GM21367 (cell line): ENCODE results near the gene DNMT3L.
"Not testable (repeated sequence)": the region's sequence is repeated elsewhere in the genome, so short reads cannot be mapped to it uniquely, and the experiment has no call there.

Source experiments
- ATAC-seq: cut with Tn5 transposase; IDR thresholded peaks from one replicate; pipeline ENCODE4 v1.9.1; 2021; ENCODE audit not compliant: unreplicated experiment

Gene DNMT3L

DNA sequence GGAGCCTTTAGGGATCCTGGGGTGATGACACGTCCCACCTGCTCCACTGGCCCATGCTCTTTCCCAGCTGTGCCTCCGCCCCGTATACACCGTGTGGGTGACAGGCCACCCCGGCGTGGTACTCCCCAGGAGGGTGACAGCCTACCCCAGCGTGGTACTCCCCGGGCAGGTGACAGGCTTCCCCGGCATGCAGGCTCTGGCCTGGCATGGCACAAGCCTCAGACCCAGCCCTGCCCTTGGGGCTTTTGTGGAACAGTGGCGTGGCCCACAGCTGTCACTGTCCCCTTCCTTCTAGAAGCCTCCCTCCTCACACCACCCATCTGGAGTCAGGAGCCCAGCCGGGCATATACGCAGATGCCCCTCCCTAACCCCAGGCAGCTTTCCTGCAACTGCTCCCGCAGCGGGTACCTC lies 33.5 kb upstream of the DNMT3L start:
- ATAC-seq = no peak

DNA sequence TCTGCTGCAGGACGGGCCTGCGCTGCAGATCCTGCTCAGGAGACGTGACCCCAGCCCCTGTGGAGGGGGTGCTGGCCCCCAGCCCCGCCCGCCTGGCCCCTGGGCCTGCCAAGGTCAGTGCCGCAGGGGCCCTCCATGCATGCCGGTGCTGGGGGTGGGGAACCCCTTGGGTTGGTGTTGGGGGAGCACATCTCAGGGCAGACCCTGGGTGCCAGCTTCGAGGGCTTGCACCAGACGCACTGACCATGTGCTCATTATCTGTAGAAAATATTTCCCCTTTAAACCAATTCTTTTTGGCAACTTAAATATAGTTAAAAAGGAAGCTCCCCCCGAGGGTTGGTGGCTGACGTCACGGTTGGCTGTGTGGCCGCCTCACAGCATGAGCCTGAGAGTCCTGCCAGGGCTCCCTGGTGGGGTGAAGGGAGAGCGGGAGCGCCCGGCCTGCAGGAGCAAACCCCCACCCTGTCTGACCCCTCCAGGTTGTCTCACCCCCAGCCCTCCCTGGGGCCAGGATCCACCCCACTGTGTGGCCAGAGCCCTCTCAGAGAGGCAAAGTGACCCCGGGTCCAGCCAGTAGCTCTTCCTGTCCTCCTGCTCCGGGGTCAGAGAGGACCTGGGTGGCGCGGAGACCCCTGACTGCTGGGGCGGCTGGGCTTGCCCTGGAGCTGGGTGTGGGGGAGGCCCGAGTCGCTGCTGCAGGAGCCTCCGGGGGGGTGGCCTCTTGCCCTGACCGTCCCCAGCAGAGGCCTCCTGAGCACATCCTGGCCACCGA lies 32.9 kb upstream of the DNMT3L start:
- no peak for ATAC-seq

DNA sequence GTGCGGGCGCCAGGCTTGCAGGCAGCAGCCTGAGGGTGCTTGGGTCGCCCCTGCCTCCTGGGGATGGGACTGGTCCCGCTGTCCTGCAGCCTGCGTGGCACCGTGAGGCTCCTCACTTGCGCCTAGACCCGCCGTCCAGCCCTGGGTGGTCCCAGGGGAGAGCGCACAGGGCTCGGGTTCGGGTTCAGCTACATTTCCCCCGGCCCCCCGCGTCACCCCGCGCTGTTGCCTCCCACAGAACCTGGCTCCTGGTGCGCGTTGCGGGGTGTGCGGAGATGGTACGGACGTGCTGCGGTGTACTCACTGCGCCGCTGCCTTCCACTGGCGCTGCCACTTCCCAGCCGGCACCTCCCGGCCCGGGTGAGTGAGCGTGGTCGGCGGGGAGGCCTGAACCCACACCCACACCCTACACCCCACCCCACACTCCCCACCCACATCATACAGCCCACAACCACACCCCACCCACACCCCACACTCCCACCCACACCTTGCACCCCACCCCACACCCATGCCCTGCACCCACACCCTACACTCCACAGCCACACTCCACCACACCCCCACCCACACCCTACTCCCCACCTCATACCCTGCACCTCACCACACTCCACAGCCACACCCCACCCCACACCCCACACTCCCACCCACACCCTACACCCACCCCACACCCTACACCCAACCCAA lies 32.0 kb upstream of the DNMT3L start:
- ATAC-seq = no peak

DNA sequence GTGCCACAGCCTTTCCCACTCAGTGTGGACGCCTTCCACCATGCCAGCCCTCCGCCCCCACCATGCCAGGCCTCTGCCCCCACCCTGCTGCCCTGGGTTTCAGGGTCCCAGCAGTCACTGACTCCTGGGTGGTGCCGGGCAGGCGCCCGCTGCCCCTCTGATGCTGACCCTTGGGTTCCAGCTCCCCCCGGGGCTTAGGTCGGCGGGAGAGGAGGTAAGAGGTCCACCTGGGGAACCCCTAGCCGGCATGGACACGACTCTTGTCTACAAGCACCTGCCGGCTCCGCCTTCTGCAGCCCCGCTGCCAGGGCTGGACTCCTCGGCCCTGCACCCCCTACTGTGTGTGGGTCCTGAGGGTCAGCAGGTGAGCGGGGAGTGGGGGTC lies 31.1 kb upstream of the DNMT3L start:
- no peak for ATAC-seq

DNA sequence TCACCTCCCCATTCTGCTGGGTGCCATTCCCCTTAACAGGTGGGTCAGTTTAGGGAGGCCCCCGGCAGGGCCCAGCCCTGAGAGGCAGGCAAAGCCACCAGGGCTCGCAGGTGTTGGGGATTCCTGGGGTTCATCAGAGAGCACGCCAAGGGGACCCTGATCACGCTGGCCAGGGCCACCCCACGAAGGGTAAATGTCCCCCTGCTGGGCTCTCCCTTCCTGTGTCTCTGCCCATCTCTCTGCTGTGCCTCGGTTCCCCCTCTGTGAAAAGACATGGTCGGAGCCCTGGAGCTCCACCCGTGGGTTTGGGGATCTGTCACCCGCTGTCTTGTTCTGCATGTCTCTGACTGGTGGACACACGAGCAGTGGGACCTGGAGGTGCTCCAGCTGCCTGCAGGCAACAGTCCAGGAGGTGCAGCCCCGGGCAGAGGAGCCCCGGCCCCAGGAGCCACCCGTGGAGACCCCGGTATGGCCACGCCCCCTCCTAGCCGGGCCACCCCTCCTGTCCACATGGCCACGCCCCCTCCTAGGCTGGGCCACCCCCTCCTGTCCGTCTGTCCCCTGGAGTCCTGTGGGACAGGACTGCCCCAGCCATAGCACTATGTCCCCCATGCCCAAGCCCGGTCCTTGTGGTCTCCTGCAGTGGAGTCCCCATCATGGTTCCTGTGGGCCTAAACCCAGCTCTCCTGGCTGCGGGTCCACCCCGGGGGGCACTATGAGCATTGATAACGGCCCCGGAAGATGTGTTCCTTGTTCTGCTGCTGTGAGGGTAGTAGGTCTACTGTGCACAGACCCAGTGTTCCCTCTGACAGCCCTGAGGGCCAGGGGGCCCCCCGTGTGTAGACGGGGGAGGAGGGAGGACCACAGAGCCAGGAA lies 30.5 kb upstream of the DNMT3L start:
- no peak for ATAC-seq

DNA sequence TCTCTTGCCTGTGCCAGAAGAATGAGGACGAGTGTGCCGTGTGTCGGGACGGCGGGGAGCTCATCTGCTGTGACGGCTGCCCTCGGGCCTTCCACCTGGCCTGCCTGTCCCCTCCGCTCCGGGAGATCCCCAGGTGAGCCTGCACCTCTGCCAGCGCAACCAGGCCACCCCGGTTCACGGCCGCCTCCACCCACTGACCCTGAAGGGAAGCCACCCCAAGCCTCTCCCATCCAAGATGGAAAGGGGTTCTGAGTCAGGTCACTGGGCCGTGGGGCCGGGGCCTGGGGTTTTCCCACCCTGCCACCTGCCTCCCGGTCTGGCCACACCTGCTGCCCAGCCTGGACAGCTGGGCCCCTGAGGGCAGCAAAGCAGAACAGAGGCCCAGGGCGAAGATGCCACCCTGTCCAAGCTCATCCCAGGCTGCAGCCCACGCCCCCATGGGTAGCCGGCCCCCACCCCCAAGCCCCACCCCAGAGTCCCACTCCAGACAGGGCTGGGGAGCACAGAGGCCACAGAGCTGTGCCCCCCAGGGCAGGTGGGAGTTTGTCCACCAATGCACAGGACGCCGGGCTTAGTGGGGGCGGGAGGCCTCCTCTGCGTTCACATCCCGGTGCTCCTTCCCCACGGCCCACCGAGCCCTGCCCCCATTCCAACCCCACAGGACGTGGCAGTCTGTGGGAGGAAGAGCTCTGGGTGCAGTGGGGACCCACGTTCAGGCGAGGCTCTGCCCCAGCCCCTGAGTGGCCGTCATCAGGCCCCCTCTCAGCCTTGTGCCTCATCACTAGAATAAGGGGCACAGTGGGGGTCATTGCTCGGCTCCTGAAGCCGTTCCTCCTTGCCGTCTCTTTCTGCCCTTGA lies 29.6 kb upstream of the DNMT3L start:
- ATAC-seq = no peak

DNA sequence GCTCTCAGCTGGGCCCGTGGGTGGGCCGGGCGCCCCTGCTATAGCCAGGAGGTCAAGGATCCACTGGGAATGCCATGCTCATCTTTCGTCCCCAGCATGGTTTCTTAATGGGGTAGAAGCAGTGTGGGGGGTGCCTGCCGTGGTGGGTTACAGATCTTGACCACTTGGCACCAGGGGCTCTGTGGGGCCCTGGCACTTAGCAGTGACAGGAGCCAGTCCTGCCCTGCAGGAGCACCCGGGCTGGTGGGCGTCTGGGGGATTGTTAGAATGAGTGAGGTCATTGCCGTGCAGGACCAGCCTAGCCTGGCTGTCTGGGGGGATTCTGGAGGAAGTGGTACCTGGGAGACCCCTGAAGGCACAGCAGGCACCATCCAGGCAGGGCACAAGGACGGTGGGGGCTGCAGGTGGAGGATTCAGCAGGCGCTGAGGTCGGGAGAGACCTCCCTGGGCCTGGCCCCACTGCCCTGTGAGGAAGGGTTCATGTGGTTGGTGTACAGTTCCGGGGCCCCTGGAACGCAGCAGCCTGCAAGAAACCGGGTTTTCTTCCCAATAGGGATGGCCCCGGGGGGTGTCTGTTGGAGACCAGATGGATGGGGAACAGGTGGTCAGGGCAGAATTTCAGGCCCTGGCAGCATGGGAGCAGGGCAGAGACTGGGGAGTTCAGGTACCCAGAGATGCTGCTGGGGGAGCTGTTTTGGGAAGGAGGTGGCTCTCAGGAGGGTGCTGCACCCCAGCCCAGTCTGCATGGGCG lies 28.8 kb upstream of the DNMT3L start:
- ATAC-seq = no peak

DNA sequence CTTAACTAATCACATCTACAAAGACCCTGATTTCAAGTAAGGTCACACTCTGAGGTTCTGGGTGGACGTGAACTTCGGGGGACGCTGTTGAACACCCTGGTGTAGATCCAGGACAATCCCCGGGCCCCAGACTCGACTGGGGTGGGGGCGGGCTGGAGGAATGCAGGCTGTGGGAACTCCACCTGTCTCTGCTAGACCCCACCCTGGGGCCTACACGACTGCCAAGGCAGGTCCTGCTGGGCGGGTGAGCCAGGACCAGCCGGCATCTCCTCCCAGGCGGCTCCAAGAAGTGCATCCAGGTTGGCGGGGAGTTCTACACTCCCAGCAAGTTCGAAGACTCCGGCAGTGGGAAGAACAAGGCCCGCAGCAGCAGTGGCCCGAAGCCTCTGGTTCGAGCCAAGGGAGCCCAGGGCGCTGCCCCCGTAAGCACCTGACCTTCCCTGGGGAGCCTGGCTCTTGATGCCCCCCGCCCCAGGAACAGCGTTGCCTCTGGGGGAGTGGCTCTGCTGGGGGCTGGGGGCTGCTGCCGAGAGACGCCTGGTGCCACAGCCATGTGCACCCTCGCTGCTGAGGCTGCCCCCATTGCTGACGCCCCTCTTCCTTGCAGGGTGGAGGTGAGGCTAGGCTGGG lies 27.8 kb upstream of the DNMT3L start:
- no peak for ATAC-seq

DNA sequence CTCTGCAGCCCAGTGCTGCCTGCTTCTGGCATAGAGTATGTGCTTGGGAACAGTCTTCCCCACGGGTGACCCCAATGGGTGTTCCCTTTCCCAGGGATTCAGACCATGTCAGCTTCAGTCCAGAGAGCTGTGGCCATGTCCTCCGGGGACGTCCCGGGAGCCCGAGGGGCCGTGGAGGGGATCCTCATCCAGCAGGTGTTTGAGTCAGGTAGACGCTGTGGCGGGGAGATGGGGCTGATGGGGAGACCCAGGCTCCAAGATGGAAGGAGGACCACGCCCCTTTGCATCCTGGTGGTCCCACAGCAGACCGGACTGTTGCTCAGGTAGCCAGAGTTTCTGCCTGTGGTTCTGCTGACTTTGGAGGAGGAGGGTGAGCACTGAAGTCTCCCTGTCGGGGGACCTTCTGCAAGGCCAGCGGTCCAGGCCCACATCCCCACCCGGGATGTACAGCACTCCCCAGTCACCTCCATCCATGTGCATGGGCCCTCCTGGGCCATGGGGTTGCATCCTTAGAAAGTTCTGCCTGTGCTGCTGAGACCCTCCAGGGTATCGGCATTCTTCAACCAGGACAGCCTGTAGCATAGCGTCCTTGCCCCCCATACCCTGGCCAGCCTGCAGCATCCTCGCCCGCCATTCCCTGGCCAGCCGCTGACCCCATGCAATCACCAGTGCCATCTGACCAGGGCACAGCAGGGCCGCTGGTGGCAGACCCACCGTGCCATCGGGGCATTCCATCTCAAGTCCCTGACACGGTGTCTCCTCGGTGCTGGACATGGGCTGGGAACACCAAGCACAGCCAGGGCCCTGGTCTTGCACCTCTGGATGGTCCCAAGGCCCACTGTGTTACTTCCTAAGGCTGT lies 26.8 kb upstream of the DNMT3L start:
- ATAC-seq = no peak

DNA sequence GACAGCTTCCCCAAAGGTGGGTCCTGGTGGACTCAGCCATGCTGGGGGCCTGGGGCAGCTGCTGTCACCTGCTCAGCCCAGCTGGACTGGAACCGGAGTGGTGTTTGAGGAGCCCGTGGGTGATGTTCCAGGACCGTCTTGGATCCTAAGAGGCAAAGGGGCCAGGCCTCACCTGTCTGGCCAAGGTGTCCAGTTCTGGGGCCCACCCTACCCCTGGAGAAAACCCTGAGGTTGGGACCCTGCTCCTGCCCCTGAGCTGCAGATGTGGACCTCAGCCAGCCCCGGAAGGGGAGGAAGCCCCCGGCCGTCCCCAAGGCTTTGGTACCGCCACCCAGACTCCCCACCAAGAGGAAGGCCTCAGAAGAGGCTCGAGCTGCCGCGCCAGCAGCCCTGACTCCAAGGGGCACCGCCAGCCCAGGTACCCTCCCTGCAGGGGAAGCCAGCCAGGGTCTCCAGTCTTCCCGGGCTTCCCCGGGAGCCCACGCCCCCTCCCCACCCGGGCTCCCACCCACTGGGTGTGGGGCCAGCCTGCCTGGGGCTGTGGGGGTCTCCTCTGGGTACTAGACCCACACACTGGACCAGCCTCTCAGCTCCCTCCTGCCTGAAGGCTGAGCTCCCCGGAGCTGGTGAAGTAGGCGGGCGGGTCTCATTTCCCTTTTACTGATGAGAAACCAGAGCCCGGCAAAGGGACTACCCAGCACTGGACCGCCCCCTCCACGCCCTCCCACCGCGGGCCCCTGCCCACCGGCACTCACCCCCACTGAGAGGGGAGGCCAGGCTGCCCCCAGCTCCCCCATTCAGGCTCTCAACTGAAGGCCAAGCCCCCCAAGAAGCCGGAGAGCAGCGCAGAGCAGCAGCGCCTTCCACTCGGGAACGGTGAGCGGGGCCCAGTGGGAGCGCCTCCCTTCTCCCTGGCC lies 25.3 kb upstream of the DNMT3L start:
- no peak for ATAC-seq

DNA sequence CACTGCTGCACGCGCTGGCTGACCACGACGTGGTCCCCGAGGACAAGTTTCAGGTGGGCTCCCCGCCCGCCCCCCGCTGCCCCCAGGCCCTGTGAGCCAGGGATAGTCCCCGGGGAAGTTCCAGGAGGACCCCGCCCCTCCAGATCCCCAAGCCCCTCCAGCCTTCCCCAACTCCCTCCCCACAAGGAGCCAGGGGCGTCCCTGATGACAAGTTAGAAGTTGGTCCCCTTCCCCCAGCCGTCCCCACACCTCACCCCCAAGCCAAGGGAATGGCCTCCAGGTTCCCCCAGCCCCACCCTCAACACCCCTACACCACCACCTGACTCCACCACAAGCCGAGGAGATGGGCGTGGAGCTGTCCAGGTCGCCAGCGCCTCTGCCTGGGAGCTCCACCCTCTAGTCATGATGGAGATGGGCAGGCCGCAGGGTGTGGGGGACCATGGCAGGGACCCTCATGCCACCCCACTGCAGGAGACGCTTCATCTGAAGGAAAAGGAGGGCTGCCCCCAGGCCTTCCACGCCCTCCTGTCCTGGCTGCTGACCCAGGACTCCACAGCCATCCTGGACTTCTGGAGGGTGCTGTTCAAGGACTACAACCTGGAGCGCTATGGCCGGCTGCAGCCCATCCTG lies 24.5 kb upstream of the DNMT3L start:
- ATAC-seq = no peak

DNA sequence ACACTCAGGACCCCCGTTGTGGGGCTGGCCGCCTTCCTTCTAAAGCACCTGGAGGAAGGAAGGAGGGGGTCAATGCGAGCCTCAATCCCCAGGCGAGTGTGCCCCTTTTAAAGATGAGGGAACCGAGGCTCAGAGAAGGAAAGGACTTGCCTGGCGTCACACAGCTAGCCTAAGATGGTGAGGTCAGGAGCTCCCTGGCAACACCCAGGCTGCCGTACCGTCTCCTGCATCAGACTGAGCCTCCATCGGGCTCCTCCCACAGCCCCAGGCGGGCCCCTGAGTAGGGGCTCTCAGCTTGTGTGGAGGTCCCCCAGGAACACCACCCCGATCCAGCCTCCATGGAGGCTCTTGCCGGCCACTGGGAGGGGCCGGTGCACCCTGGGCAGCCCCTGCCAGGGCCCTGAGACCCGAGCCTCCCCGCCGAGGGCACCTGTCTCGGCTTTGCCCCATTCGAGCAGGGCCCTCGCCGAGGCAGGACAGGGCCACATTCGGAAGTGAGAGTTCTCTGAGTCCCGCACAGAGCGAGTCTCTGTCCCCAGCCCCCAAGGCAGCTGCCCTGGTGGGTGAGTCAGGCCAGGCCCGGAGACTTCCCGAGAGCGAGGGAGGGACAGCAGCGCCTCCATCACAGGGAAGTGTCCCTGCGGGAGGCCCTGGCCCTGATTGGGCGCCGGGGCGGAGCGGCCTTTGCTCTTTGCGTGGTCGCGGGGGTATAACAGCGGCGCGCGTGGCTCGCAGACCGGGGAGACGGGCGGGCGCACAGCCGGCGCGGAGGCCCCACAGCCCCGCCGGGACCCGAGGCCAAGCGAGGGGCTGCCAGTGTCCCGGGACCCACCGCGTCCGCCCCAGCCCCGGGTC lies 23.7 kb upstream of the DNMT3L start, which contains the start of gene AIRE:
AIRE (plus strand) TSS at position 739 of the 855 bp plus-strand sequence. CDS start 131 bp downstream, outside the sequence.
- no peak for ATAC-seq

DNA sequence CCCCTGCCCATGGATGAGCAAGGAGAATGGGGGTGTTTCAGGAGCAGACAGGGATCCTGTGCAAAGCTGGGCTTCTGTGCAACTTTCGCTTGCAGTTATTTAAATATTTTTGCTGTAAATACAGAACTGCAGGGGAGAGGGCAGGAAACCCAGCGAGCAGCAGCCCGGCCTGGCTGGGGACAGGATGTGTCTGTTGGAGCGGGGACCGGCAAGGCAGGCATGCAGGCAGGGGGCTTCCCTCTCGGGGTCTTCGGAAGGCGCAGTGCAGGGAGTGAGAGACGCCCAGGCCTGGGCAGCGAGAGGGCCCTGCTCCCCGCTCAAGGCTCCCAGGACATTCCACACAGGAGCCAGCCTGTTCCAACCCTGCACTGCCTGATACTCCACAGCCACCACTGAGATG lies 22.3 kb upstream of the DNMT3L start:
- ATAC-seq = no peak

DNA sequence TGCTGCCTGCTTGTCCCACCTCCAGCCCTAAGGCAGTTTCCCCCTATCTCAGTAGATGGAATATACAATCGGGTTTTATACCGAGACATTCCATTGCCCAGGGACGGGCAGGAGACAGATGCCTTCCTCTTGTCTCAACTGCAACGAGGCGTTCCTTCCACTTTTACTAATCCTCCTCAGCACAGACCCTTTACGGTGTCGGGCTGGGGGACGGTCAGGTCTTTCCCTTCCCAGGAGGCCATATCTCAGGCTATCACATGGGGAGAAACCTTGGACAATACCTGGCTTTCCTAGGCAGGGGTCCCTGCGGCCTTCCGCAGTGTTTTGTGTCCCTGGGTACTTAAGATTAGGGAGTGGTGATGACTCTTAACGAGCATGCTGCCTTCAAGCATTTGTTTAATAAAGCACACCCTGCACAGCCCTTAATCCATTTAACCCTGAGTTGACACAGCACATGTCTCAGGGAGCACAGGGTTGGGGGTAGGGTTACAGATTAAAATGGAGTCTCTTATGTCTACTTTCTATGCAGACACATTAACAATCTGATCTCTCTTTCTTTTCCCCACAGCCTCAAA lies 21.6 kb upstream of the DNMT3L start:
- ATAC-seq = not testable (repeated sequence)

DNA sequence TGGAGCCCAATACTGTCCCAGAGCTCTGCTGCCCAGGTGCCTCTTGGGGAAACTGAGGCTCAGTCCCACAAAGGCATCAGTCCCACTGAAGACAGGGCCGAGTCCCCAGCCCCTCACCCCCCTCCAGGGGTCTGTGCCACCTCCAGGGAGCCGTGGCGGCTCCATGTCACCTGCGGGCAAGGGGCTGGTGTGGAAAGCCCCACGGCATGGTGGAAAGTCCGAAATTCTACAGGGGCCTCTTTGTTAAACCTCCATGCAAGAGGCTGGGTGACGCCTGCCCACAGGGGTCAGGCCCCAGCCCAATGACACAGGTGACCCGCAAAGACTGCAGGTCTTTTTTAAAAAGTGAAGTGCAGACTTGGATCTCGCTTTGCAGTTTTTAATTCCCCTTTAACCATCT lies 20.7 kb upstream of the DNMT3L start:
- no peak for ATAC-seq

DNA sequence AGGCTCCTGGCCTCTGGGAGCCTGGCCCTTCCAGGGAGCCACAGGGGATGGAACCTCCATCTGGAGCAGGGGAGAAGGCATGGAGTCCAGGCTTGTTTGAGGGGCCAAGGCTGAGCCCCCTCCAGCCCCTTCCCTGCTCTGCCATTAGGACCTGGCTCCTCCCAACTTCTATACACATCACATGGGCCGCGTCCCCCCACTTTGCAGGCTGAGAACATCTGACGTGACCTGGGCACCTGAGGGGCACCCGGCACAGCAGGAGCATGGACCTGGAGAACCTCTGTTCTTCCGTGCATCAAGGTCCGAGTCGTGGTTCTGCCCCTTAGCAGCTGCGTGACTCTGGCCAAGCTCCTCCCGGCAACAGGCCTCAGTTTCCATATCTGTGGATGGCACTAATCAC lies 20.1 kb upstream of the DNMT3L start:
- ATAC-seq = no peak
